H1 (cell line): ENCODE measurements around the gene UBASH3B.

Experiments
- ATF2 ChIP-seq: IDR thresholded peaks from 2 replicates; pipeline ENCODE4 v1.6.1; 2012; ENCODE audit warnings: low read length, inconsistent platforms
- ATF3 ChIP-seq: IDR thresholded peaks from 2 replicates; pipeline ENCODE4 v1.6.1; 2011; ENCODE audit warnings: low read depth, mild to moderate bottlenecking, low read length; ENCODE audit not compliant: insufficient read depth
- CTCF ChIP-seq, 3 experiments: IDR thresholded peaks; 1 replicate in 2 of 3; 2 replicates in 1 of 3; pipeline versions ENCODE4 v1.5.1 to v1.6.1; 2011; ENCODE audit warnings: low read length in 3 of 3, mild to moderate bottlenecking in 3 of 3, inconsistent platforms in 2 of 3, low read depth in 1 of 3, moderate library complexity in 1 of 3; ENCODE audit not compliant: insufficient read depth in 1 of 3; ENCODE audit errors: control extremely low read depth in 1 of 3
- EZH2 ChIP-seq: fragments of 200-600 bp; sonication (generic); IDR thresholded peaks from 2 replicates; pipeline ENCODE4 v1.7.1; 2012; ENCODE audit warnings: low read depth, mild to moderate bottlenecking, moderate library complexity, low read length, inconsistent platforms; ENCODE audit not compliant: severe bottlenecking
- KDM1A ChIP-seq: fragments of 200-600, 300-600 bp; sonication (generic); IDR thresholded peaks from 2 replicates; pipeline ENCODE4 v1.7.1; 2016; ENCODE audit warnings: mild to moderate bottlenecking, low read length, borderline replicate concordance
- MAX ChIP-seq: IDR thresholded peaks from 2 replicates; pipeline ENCODE4 v1.6.1; 2012; ENCODE audit warnings: inconsistent platforms
- RNF2 ChIP-seq: fragments of 200-900, 300-1000 bp; sonication (generic); IDR thresholded peaks from 2 replicates; pipeline ENCODE4 v1.7.1; 2016; ENCODE audit warnings: borderline replicate concordance, low read depth, mild to moderate bottlenecking, antibody characterized with exemption, low read length; ENCODE audit not compliant: poor library complexity, severe bottlenecking; ENCODE audit errors: missing control alignments
- SRF ChIP-seq: IDR thresholded peaks from 2 replicates; pipeline ENCODE4 v1.6.1; 2011; ENCODE audit warnings: mild to moderate bottlenecking, low read depth, low read length, moderate library complexity
- SUZ12 ChIP-seq: fragments of 200-600 bp; sonication (generic); IDR thresholded peaks from 2 replicates; pipeline ENCODE4 v1.6.1; 2012; ENCODE audit warnings: mild to moderate bottlenecking, inconsistent platforms, low read length, moderate library complexity, mixed read lengths
- TCF12 ChIP-seq: IDR thresholded peaks from 2 replicates; pipeline ENCODE4 v1.6.1; 2011; ENCODE audit warnings: low read depth, mild to moderate bottlenecking, low read length
- TEAD4 ChIP-seq: IDR thresholded peaks from 2 replicates; pipeline ENCODE4 v1.6.1; 2012; ENCODE audit warnings: low read depth, low read length, inconsistent platforms, mixed read lengths
- USF2 ChIP-seq: IDR thresholded peaks from 2 replicates; pipeline ENCODE4 v1.6.1; 2011; ENCODE audit warnings: low read length, improper control_type of control experiment

- TF ChIP-seq EZH2 (no peak), USF2 (no peak), CTCF (IDR thresholded peaks at IDR 0.05; ENCODE audit: control extremely low read depth in 1 of 3, insufficient read depth in 1 of 3, low read depth in 1 of 3, low read length in 3 of 3) (no peak), ATF2 (no peak), MAX (no peak), RNF2 (no peak), SUZ12 (no peak), TCF12 (no peak), ATF3 (no peak), SRF (no peak), TEAD4 (no peak), KDM1A (no peak)
These were observed 153.0 kb downstream of the UBASH3B start for GRCh38 chr11:122808478-122808869.
